NCI-H1694 (cell line): ENCODE measurements around the gene CHRNA9.
"Not testable (repeated sequence)": the region's sequence is repeated elsewhere in the genome, so short reads cannot be mapped to it uniquely, and the experiment has no call there.

Experiments used
- DNase-seq: peaks from one replicate; lab custom pipeline; 2025; lab: John Stamatoyannopoulos, UW

Gene CHRNA9

GRCh38 chr4:40380647-40381046, 45.5 kb downstream of the CHRNA9 start:
- no peak for DNase-seq

GRCh38 chr4:40388239-40388638, 53.1 kb downstream of the CHRNA9 start:
- DNase-seq = no peak

- DNase-seq = no peak
Observed at GRCh38 chr4:40389986-40390385, 54.9 kb downstream of the CHRNA9 start.

GRCh38 chr4:40392241-40392640, 57.1 kb downstream of the CHRNA9 start:
- DNase-seq = not testable (repeated sequence)

- no peak for DNase-seq
Observed at GRCh38 chr4:40394236-40394635, 59.1 kb downstream of the CHRNA9 start.

- no peak for DNase-seq
Observed at GRCh38 chr4:40395166-40395900, 60.2 kb downstream of the CHRNA9 start.

- DNase-seq = no peak
Observed at GRCh38 chr4:40395908-40396793, 61.0 kb downstream of the CHRNA9 start.

GRCh38 chr4:40399578-40399977, 64.4 kb downstream of the CHRNA9 start:
- DNase-seq = no peak

- no peak for DNase-seq
Observed at GRCh38 chr4:40401096-40401495, 66.0 kb downstream of the CHRNA9 start.

GRCh38 chr4:40401631-40402030, 66.5 kb downstream of the CHRNA9 start:
- DNase-seq = no peak

GRCh38 chr4:40402556-40402955, 67.4 kb downstream of the CHRNA9 start:
- no peak for DNase-seq

GRCh38 chr4:40403081-40403480, 67.9 kb downstream of the CHRNA9 start:
- DNase-seq = no peak
